ENCODE measurements around the gene MAD1L1.

Gene MAD1L1

GRCh38 chr7:2114052-2114451 lies 118.7 kb downstream of the MAD1L1 start:
- TF ChIP-seq OVOL3 (tag by site-specific recombination; IDR thresholded peaks at IDR 0.05) (no peak), SALL2 (tag by site-specific recombination; IDR thresholded peaks at IDR 0.05; ENCODE audit: borderline replicate concordance) (no peak), ZNF354C (tag by site-specific recombination; IDR thresholded peaks at IDR 0.05; ENCODE audit: borderline replicate concordance, low read depth) (no peak), ZEB2 (tag by site-specific recombination; IDR thresholded peaks at IDR 0.05) (no peak), SP7 (tag by site-specific recombination; IDR thresholded peaks at IDR 0.05) (no peak), SETDB1 (IDR thresholded peaks at IDR 0.05; ENCODE audit: insufficient read length, low read length) (no peak)
- TF ChIP-seq, protein P1, sequence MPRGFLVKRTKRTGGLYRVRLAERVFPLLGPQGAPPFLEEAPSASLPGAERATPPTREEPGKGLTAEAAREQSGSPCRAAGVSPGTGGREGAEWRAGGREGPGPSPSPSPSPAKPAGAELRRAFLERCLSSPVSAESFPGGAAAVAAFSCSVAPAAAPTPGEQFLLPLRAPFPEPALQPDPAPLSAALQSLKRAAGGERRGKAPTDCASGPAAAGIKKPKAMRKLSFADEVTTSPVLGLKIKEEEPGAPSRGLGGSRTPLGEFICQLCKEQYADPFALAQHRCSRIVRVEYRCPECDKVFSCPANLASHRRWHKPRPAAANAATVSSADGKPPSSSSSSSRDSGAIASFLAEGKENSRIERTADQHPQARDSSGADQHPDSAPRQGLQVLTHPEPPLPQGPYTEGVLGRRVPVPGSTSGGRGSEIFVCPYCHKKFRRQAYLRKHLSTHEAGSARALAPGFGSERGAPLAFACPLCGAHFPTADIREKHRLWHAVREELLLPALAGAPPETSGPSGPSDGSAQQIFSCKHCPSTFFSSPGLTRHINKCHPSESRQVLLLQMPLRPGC (tag by site-specific recombination; IDR thresholded peaks at IDR 0.05) = no peak
- TF ChIP-seq, protein P2, sequence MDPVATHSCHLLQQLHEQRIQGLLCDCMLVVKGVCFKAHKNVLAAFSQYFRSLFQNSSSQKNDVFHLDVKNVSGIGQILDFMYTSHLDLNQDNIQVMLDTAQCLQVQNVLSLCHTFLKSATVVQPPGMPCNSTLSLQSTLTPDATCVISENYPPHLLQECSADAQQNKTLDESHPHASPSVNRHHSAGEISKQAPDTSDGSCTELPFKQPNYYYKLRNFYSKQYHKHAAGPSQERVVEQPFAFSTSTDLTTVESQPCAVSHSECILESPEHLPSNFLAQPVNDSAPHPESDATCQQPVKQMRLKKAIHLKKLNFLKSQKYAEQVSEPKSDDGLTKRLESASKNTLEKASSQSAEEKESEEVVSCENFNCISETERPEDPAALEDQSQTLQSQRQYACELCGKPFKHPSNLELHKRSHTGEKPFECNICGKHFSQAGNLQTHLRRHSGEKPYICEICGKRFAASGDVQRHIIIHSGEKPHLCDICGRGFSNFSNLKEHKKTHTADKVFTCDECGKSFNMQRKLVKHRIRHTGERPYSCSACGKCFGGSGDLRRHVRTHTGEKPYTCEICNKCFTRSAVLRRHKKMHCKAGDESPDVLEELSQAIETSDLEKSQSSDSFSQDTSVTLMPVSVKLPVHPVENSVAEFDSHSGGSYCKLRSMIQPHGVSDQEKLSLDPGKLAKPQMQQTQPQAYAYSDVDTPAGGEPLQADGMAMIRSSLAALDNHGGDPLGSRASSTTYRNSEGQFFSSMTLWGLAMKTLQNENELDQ (tag by site-specific recombination; IDR thresholded peaks at IDR 0.05; ENCODE audit: low read depth) = no peak
- Histone ChIP-seq H3K36me3 (ENCODE audit: control insufficient read depth in 2 of 2, insufficient read depth in 1 of 2, low read length in 2 of 2) (peaks cover 0 to 6% of the 10 kb centered on the region in 2 experiments; a peak in 1 of 3 replicates), H3K27ac (ENCODE audit: extremely low read depth, low read depth, low read length) (no peak overlapping the region), H3K4me1 (ENCODE audit: control insufficient read depth, insufficient read depth, low read length) (no peaks in the 10 kb centered on the region), H3K9me3 (ENCODE audit: control insufficient read depth, insufficient read depth, low read depth, low read length) (no peaks in the 10 kb centered on the region), H3K4me3 (ENCODE audit: low read depth, low read length) (no peak overlapping the region)
- POLR2A ChIA-PET = no interaction called here
- CTCF ChIA-PET = interaction anchor here (0.7 kb wide), 1 partner anchor 50 kb away, joined by 4 read pairs; no protein-coding TSS in a partner anchor

DNA sequence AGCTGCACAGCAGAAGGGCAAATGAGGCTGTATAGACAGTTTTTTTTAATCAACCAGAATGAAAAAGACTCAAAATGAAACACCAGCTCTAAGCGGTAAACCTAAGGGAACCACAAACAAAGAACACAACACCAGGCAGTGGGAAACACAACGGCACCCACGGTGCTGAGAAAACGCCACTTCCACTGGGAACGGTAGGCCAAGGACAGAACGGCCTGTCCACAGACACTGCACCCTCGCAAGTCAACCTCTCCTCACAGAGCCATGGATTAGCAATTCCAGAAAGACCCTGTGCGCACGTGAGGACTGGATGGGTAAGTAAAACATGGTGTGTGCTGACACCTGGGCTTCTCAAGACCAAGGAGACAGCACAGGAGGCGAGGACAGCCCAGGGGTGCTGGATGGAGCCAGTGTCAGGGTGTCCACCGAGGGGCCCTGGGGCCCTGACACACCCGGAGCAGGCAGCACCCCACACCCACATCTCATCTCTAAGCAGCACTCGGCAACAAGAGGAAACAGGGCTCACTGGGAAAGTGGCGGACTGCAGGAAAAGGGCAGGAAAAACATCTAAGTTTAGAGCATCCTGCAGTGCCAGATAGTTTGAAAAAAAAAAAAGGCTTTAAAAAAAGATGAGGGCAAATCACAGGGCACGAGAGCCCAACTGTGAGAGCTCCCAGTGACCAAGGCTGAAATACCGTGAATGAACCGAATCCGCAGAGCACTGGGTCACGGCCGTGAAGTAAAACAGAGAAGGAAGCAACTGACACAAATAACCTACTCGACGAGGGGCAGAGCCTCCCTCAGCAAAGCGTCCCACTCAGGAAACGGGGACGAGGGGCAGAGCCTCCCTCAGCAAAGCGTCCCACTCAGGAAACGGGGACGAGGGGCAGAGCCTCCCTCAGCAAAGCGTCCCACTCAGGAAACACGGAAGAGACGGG lies 120.2 kb downstream of the MAD1L1 start:
- H3K9me3 ChIP-seq (ENCODE audit: control insufficient read depth, insufficient read depth, low read depth, low read length) = no peaks in the 10 kb centered on the region
- H3K27ac ChIP-seq (ENCODE audit: extremely low read depth, low read depth, low read length) = no peak overlapping the region
- peaks cover 0 to 6% of the 10 kb centered on the region in 2 experiments; a peak in 1 of 3 replicates for H3K36me3 ChIP-seq (ENCODE audit: control insufficient read depth in 2 of 2, insufficient read depth in 1 of 2, low read length in 2 of 2)
- H3K4me3 ChIP-seq (ENCODE audit: low read depth, low read length) = no peak overlapping the region
- ChIA-PET CTCF (interaction anchor here (0.7 kb wide), 1 partner anchor 21 kb away, joined by 4 read pairs; no protein-coding TSS in a partner anchor), POLR2A (no interaction called here)
- H3K4me1 ChIP-seq (ENCODE audit: control insufficient read depth, insufficient read depth, low read length) = no peaks in the 10 kb centered on the region
- TF ChIP-seq, protein P3, sequence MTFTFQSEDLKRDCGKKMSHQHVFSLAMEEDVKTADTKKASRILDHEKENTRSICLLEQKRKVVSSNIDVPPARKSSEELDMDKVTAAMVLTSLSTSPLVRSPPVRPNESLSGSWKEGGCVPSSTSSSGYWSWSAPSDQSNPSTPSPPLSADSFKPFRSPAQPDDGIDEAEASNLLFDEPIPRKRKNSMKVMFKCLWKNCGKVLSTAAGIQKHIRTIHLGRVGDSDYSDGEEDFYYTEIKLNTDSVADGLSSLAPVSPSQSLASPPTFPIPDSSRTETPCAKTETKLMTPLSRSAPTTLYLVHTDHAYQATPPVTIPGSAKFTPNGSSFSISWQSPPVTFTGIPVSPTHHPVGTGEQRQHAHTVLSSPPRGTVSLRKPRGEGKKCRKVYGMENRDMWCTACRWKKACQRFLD (tag by site-specific recombination; IDR thresholded peaks at IDR 0.05) = no peak
- TF ChIP-seq ZNF544 (tag by site-specific recombination; IDR thresholded peaks at IDR 0.05) (no peak), ZNF843 (tag by site-specific recombination; IDR thresholded peaks at IDR 0.05) (no peak), ZSCAN18 (tag by site-specific recombination; IDR thresholded peaks at IDR 0.05) (no peak), ZEB2 (tag by site-specific recombination; IDR thresholded peaks at IDR 0.05) (no peak), ZNF311 (tag by site-specific recombination; IDR thresholded peaks at IDR 0.05; ENCODE audit: borderline replicate concordance) (no peak), ZNF433 (tag by site-specific recombination; IDR thresholded peaks at IDR 0.05; ENCODE audit: low read depth) (no peak), MYNN (tag by site-specific recombination; IDR thresholded peaks at IDR 0.05; ENCODE audit: borderline replicate concordance) (no peak), ZNF26 (tag by site-specific recombination; IDR thresholded peaks at IDR 0.05) (no peak)
- TF ChIP-seq, protein P4, sequence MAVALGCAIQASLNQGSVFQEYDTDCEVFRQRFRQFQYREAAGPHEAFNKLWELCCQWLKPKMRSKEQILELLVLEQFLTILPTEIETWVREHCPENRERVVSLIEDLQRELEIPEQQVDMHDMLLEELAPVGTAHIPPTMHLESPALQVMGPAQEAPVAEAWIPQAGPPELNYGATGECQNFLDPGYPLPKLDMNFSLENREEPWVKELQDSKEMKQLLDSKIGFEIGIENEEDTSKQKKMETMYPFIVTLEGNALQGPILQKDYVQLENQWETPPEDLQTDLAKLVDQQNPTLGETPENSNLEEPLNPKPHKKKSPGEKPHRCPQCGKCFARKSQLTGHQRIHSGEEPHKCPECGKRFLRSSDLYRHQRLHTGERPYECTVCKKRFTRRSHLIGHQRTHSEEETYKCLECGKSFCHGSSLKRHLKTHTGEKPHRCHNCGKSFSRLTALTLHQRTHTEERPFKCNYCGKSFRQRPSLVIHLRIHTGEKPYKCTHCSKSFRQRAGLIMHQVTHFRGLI (tag by site-specific recombination; IDR thresholded peaks at IDR 0.05) = no peak
- TF ChIP-seq, protein P5, sequence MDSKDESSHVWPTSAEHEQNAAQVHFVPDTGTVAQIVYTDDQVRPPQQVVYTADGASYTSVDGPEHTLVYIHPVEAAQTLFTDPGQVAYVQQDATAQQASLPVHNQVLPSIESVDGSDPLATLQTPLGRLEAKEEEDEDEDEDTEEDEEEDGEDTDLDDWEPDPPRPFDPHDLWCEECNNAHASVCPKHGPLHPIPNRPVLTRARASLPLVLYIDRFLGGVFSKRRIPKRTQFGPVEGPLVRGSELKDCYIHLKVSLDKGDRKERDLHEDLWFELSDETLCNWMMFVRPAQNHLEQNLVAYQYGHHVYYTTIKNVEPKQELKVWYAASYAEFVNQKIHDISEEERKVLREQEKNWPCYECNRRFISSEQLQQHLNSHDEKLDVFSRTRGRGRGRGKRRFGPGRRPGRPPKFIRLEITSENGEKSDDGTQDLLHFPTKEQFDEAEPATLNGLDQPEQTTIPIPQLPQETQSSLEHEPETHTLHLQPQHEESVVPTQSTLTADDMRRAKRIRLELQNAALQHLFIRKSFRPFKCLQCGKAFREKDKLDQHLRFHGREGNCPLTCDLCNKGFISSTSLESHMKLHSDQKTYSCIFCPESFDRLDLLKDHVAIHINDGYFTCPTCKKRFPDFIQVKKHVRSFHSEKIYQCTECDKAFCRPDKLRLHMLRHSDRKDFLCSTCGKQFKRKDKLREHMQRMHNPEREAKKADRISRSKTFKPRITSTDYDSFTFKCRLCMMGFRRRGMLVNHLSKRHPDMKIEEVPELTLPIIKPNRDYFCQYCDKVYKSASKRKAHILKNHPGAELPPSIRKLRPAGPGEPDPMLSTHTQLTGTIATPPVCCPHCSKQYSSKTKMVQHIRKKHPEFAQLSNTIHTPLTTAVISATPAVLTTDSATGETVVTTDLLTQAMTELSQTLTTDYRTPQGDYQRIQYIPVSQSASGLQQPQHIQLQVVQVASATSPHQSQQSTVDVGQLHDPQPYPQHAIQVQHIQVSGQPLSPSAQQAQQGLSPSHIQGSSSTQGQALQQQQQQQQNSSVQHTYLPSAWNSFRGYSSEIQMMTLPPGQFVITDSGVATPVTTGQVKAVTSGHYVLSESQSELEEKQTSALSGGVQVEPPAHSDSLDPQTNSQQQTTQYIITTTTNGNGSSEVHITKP (tag by site-specific recombination; IDR thresholded peaks at IDR 0.05) = no peak

All from HEK293 (cell line).